GM23338 (cell line): ENCODE measurements around the gene TXNDC17. TPM values are rescaled to one million over a fixed set of nuclear protein-coding genes. Genes with fewer than 3 reads are reported as not detected.
"Not testable (repeated sequence)": the region's sequence is repeated elsewhere in the genome, so short reads cannot be mapped to it uniquely, and the experiment has no call there.

Source experiments
- ATAC-seq: fragments of 200-7000 bp; cut with Tn5 transposase; 3 replicates; pipeline ENCODE4 v1.9.1; 2020
- DNase-seq: peaks from one replicate; pipeline ENCODE4 v3.0.0-alpha.2; 2015; ENCODE audit warnings: low spot score
- H2AFZ ChIP-seq: fragments of 200-600 bp; sonication (generic); 2 replicates; pipeline ENCODE4 v1.8.0; 2016; ENCODE audit warnings: antibody characterized with exemption, mild to moderate bottlenecking, moderate library complexity
- H3F3A ChIP-seq: fragments of 200-600 bp; sonication (generic); replicated peaks from 2 replicates; pipeline ENCODE4 v1.8.0; 2017; ENCODE audit warnings: antibody characterized with exemption, mixed run types, low read depth
- H3K27ac ChIP-seq: fragments of 200-600 bp; sonication (generic); 2 replicates; pipeline ENCODE4 v1.6.1; 2016; ENCODE audit warnings: low read depth
- H3K27me3 ChIP-seq: fragments of 200-600 bp; sonication (generic); 2 replicates; pipeline ENCODE4 v1.8.0; 2016; ENCODE audit warnings: mild to moderate bottlenecking, mixed run types, moderate library complexity; ENCODE audit not compliant: insufficient read depth
- H3K36me3 ChIP-seq: fragments of 200-600 bp; sonication (generic); 2 replicates; pipeline ENCODE4 v1.8.0; 2016; ENCODE audit warnings: mild to moderate bottlenecking; ENCODE audit not compliant: insufficient read depth
- H3K4me1 ChIP-seq: fragments of 200-600 bp; sonication (generic); 2 replicates; pipeline ENCODE4 v1.8.0; 2016; ENCODE audit warnings: mild to moderate bottlenecking, moderate library complexity; ENCODE audit not compliant: insufficient read depth
- H3K4me2 ChIP-seq: fragments of 200-600 bp; sonication (generic); 2 replicates; pipeline ENCODE4 v1.7.1; 2017; ENCODE audit warnings: mixed run types
- H3K4me3 ChIP-seq: fragments of 200-600 bp; sonication (generic); 2 replicates; pipeline ENCODE4 v1.6.1; 2016; ENCODE audit warnings: mixed run types
- H3K79me2 ChIP-seq: fragments of 200-600 bp; sonication (generic); replicated peaks from 2 replicates; pipeline ENCODE4 v1.8.0; 2017; ENCODE audit warnings: mild to moderate bottlenecking; ENCODE audit not compliant: insufficient read depth
- H3K9me2 ChIP-seq: fragments of 200-600 bp; sonication (generic); 2 replicates; pipeline ENCODE4 v1.8.0; 2017; ENCODE audit not compliant: insufficient read depth
- H4K20me1 ChIP-seq: fragments of 200-600 bp; sonication (generic); replicated peaks from 2 replicates; pipeline ENCODE4 v1.8.0; 2017; ENCODE audit warnings: mild to moderate bottlenecking; ENCODE audit not compliant: insufficient read depth
- H3K27ac Mint-ChIP-seq: 2 replicates; pipeline ENCODE4 v1.8.0; 2020; ENCODE audit warnings: inconsistent platforms, mild to moderate bottlenecking, moderate library complexity, mixed read lengths
- H3K27me3 Mint-ChIP-seq: 3 replicates; pipeline ENCODE4 v1.8.0; 2022; ENCODE audit warnings: low read depth, mild to moderate bottlenecking, moderate library complexity, mixed read lengths, inconsistent platforms; ENCODE audit not compliant: insufficient read depth, poor library complexity
- H3K36me3 Mint-ChIP-seq: 3 replicates; pipeline ENCODE4 v1.8.0; 2021; ENCODE audit warnings: low read depth, mild to moderate bottlenecking, inconsistent platforms, moderate library complexity, mixed read lengths
- H3K4me1 Mint-ChIP-seq: 3 replicates; pipeline ENCODE4 v1.8.0; 2020; ENCODE audit warnings: mild to moderate bottlenecking, inconsistent platforms, mixed read lengths
- H3K4me3 Mint-ChIP-seq: 3 replicates; pipeline ENCODE4 v1.8.0; 2021; ENCODE audit warnings: moderate library complexity, mild to moderate bottlenecking, inconsistent platforms, mixed read lengths
- H3K9me3 Mint-ChIP-seq: 3 replicates; pipeline ENCODE4 v1.8.0; 2020; ENCODE audit warnings: moderate library complexity, mild to moderate bottlenecking, inconsistent platforms, mixed read lengths
- CTCF ChIP-seq, 2 experiments: fragments of 200-600 bp in 1 of 2; sonication (generic) in 1 of 2; conservative IDR thresholded peaks; 2 replicates each; pipeline versions ENCODE4 v1.5.1 to v1.6.1; 2016 to 2017; ENCODE audit warnings: antibody characterized with exemption in 2 of 2, low read depth in 2 of 2, mild to moderate bottlenecking in 2 of 2, moderate library complexity in 1 of 2
- EZH2 ChIP-seq: fragments of 200-600 bp; sonication (generic); IDR thresholded peaks from one replicate; pipeline ENCODE4 v1.8.0; 2017; ENCODE audit warnings: antibody characterized with exemption, mild to moderate bottlenecking, low read depth; ENCODE audit not compliant: unreplicated experiment
- EZH2phosphoT487 ChIP-seq: fragments of 200-600 bp; sonication (generic); IDR thresholded peaks from one replicate; pipeline ENCODE4 v1.8.1; 2018; ENCODE audit warnings: antibody characterized with exemption; ENCODE audit not compliant: unreplicated experiment
- JUNB ChIP-seq: IDR thresholded peaks from one replicate; pipeline ENCODE4 v1.6.1; 2016; ENCODE audit warnings: antibody characterized with exemption; ENCODE audit not compliant: unreplicated experiment
- POLR2AphosphoS5 ChIP-seq: IDR thresholded peaks from 2 replicates; pipeline ENCODE4 v1.6.1; 2016; ENCODE audit warnings: antibody characterized with exemption, low read depth
- STAT1 ChIP-seq: IDR thresholded peaks from one replicate; pipeline ENCODE4 v1.6.1; 2016; ENCODE audit warnings: antibody characterized with exemption; ENCODE audit not compliant: unreplicated experiment
- polyA plus RNA-seq: library from polyadenylated mRNA; unstranded; fragments of >200 nt; fragmentation: Nextera tagmentation; extraction: Ambion mirVana; gene quantifications from 2 replicates; pipeline ENCODE4 v1.2.1, GENCODE V29; 2016
- total RNA-seq: library from RNA; depleted of rRNA; stranded (reverse); fragments of >200 nt; shearing (Covaris generic); gene quantifications from 2 replicates; pipeline ENCODE4 v1.2.3, GENCODE V29; 2014
- TF ChIP-seq, protein P1 (sequence below): IDR thresholded peaks from 2 replicates; pipeline ENCODE4 v1.6.1; 2016; ENCODE audit warnings: antibody characterized with exemption
- TF ChIP-seq, protein P2 (sequence below): IDR thresholded peaks from one replicate; pipeline ENCODE4 v1.6.1; 2018; ENCODE audit warnings: antibody characterized with exemption; ENCODE audit not compliant: unreplicated experiment

The TXNDC17 gene
- total and polyA plus RNA-seq, 2 experiments from 2014 or later: 202 to 887 TPM

DNA sequence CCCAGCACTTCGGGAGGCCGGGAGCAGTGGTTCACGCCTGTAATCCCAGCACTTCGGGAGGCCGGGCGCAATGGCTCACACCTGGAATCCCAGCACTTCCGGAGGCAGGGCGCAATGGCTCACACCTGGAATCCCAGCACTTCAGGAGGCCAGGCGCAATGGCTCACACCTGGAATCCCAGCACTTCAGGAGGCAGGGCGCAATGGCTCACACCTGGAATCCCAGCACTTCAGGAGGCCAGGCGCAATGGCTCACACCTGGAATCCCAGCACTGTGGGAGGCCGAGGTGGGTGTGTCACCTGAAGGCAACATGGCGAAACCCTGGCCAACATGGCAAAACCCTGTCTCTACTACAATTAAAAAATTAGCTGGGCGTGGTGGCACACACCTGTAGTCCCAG, 47.5 kb upstream of the TXNDC17 start:
- H3K27ac Mint-ChIP-seq, ATAC-seq, H3K4me1 ChIP-seq, H3K27ac ChIP-seq, H3F3A ChIP-seq, H3K9me2 ChIP-seq, H2AFZ ChIP-seq, H3K4me3 Mint-ChIP-seq, H3K4me1 Mint-ChIP-seq, H3K4me2 ChIP-seq, H3K27me3 ChIP-seq, H3K27me3 Mint-ChIP-seq, DNase-seq, H3K9me3 Mint-ChIP-seq, H4K20me1 ChIP-seq, H3K4me3 ChIP-seq, H3K79me2 ChIP-seq: not testable (repeated sequence)
- H3K36me3 ChIP-seq: peaks cover 43% of the 10 kb centered on the region
- H3K36me3 Mint-ChIP-seq: peaks cover 60% of the 10 kb centered on the region

DNA sequence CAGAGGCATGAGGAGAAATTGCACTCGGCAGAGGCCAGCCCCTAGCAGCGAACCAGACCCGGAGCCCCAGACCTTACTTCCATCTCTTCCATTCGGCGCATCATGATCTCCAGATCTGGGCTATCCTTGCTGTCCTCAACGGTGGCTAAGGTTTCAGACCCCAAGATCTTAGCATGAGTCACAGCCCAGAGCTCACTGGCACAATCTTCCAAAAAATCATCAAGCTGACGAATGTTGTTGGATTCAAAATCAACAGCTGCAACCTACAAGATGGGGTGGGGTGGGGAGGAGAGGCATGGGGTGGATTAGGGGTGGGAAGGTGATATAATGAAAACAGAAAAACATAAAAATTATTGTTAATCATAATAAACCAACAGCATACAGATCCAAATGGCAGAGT, 44.8 kb upstream of the TXNDC17 start:
- Mint-ChIP-seq H3K36me3 (peaks cover 56% of the 10 kb centered on the region), H3K27me3 (peaks cover 4% of the 10 kb centered on the region), H3K27ac (no peak overlapping the region), H3K4me1 (peaks cover 7% of the 10 kb centered on the region; the same call in 2 of the 3 replicates), H3K4me3 (no peak overlapping the region), H3K9me3 (no peaks in the 10 kb centered on the region)
- H3K4me1 ChIP-seq: no peaks in the 10 kb centered on the region
- no peaks in the 10 kb centered on the region for H3F3A ChIP-seq
- H2AFZ ChIP-seq: no peak overlapping the region
- H3K4me2 ChIP-seq: no peak overlapping the region
- H3K79me2 ChIP-seq: no peaks in the 10 kb centered on the region
- TF ChIP-seq STAT1: no peak
- TF ChIP-seq EZH2phosphoT487: no peak
- TF ChIP-seq CTCF (conservative IDR thresholded peaks at IDR 0.05; ENCODE audit: low read depth in 2 of 2): no peak
- TF ChIP-seq, protein P1, sequence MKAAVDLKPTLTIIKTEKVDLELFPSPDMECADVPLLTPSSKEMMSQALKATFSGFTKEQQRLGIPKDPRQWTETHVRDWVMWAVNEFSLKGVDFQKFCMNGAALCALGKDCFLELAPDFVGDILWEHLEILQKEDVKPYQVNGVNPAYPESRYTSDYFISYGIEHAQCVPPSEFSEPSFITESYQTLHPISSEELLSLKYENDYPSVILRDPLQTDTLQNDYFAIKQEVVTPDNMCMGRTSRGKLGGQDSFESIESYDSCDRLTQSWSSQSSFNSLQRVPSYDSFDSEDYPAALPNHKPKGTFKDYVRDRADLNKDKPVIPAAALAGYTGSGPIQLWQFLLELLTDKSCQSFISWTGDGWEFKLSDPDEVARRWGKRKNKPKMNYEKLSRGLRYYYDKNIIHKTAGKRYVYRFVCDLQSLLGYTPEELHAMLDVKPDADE: no peak
- TF ChIP-seq JUNB: no peak
- TF ChIP-seq, protein P2, sequence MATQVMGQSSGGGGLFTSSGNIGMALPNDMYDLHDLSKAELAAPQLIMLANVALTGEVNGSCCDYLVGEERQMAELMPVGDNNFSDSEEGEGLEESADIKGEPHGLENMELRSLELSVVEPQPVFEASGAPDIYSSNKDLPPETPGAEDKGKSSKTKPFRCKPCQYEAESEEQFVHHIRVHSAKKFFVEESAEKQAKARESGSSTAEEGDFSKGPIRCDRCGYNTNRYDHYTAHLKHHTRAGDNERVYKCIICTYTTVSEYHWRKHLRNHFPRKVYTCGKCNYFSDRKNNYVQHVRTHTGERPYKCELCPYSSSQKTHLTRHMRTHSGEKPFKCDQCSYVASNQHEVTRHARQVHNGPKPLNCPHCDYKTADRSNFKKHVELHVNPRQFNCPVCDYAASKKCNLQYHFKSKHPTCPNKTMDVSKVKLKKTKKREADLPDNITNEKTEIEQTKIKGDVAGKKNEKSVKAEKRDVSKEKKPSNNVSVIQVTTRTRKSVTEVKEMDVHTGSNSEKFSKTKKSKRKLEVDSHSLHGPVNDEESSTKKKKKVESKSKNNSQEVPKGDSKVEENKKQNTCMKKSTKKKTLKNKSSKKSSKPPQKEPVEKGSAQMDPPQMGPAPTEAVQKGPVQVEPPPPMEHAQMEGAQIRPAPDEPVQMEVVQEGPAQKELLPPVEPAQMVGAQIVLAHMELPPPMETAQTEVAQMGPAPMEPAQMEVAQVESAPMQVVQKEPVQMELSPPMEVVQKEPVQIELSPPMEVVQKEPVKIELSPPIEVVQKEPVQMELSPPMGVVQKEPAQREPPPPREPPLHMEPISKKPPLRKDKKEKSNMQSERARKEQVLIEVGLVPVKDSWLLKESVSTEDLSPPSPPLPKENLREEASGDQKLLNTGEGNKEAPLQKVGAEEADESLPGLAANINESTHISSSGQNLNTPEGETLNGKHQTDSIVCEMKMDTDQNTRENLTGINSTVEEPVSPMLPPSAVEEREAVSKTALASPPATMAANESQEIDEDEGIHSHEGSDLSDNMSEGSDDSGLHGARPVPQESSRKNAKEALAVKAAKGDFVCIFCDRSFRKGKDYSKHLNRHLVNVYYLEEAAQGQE: no peak
- no peak for TF ChIP-seq EZH2
- TF ChIP-seq POLR2AphosphoS5: no peak
- peaks cover 28% of the 10 kb centered on the region for H3K36me3 ChIP-seq
- H3K9me2 ChIP-seq: no peaks in the 10 kb centered on the region
- H4K20me1 ChIP-seq: no peaks in the 10 kb centered on the region
- ATAC-seq (no peak), DNase-seq (no peak)
- no peak overlapping the region for H3K4me3 ChIP-seq
- no peak overlapping the region for H3K27ac ChIP-seq
- no peaks in the 10 kb centered on the region for H3K27me3 ChIP-seq
